Measurements from ENCODE around the gene GAS2L1.

The GAS2L1 gene

DNA sequence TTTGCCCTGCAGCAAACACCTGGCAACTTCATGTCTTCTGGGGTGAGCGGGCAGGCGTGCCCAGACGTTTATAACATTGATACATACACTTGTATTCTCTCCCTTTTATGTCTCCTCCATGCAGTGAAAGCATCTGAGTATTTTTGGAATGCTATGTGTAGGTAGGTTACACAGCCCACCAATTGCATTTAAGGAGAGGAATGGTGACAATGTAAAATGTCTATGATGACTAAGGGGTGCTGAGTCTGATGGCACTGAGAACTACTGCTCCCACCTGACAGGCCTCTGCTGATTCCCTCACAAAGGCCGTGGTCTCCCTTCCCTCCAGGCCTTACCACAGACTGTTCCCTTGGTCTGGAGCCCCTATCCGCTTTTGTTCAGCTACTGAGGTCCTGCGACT lies 31.9 kb downstream of the GAS2L1 start:
- no peaks in the 10 kb centered on the region for H3K4me1 ChIP-seq (ENCODE audit: insufficient read depth, low read length)
- H3K9me3 ChIP-seq (ENCODE audit: insufficient read depth, low read length, severe bottlenecking) = no peaks in the 10 kb centered on the region
- H3K4me2 ChIP-seq (ENCODE audit: insufficient read depth, low read length) = no peak overlapping the region
- H3K27me3 ChIP-seq (ENCODE audit: insufficient read depth, low read length, poor library complexity) = no peaks in the 10 kb centered on the region
- H3K4me3 ChIP-seq (ENCODE audit: low read depth in 1 of 2, low read length in 2 of 2) = no peak overlapping the region
- no peak for DNase-seq
- peaks cover 94% of the 10 kb centered on the region for H3K36me3 ChIP-seq (ENCODE audit: insufficient read depth, low read length)
- no peak for ATAC-seq (ENCODE audit: insufficient read depth, low read depth)
- no peak for TF ChIP-seq EZH2 (IDR thresholded peaks at IDR 0.05; ENCODE audit: borderline replicate concordance, low read depth, low read length, severe bottlenecking)
- TF ChIP-seq, protein P1, sequence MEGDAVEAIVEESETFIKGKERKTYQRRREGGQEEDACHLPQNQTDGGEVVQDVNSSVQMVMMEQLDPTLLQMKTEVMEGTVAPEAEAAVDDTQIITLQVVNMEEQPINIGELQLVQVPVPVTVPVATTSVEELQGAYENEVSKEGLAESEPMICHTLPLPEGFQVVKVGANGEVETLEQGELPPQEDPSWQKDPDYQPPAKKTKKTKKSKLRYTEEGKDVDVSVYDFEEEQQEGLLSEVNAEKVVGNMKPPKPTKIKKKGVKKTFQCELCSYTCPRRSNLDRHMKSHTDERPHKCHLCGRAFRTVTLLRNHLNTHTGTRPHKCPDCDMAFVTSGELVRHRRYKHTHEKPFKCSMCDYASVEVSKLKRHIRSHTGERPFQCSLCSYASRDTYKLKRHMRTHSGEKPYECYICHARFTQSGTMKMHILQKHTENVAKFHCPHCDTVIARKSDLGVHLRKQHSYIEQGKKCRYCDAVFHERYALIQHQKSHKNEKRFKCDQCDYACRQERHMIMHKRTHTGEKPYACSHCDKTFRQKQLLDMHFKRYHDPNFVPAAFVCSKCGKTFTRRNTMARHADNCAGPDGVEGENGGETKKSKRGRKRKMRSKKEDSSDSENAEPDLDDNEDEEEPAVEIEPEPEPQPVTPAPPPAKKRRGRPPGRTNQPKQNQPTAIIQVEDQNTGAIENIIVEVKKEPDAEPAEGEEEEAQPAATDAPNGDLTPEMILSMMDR (IDR thresholded peaks at IDR 0.05; ENCODE audit: borderline replicate concordance, extremely low read depth, low read length, poor library complexity, severe bottlenecking) = no peak
- peaks cover 8% of the 10 kb centered on the region; the same call in 1 of the 2 replicates for H4K20me1 ChIP-seq (ENCODE audit: insufficient read depth, low read length)
- H2AFZ ChIP-seq (ENCODE audit: low read depth, low read length) = no peak overlapping the region
- H3K27ac ChIP-seq (ENCODE audit: low read length) = no peak overlapping the region
- H3K9ac ChIP-seq (ENCODE audit: low read depth, low read length) = no peak overlapping the region
- H3K79me2 ChIP-seq (ENCODE audit: insufficient read depth, low read length) = no peaks in the 10 kb centered on the region

- Histone ChIP-seq H3K79me2 (ENCODE audit: insufficient read depth, low read length) (no peaks in the 10 kb centered on the region), H3K9me3 (ENCODE audit: insufficient read depth, low read length, severe bottlenecking) (no peaks in the 10 kb centered on the region), H4K20me1 (ENCODE audit: insufficient read depth, low read length) (peaks cover 10% of the 10 kb centered on the region; the same call in 1 of the 2 replicates), H3K4me2 (ENCODE audit: insufficient read depth, low read length) (no peak overlapping the region), H3K4me3 (ENCODE audit: low read depth in 1 of 2, low read length in 2 of 2) (no peak overlapping the region), H3K27me3 (ENCODE audit: insufficient read depth, low read length, poor library complexity) (no peaks in the 10 kb centered on the region), H3K4me1 (ENCODE audit: insufficient read depth, low read length) (no peaks in the 10 kb centered on the region), H3K36me3 (ENCODE audit: insufficient read depth, low read length) (peaks cover 96% of the 10 kb centered on the region), H3K27ac (ENCODE audit: low read length) (no peak overlapping the region), H3K9ac (ENCODE audit: low read depth, low read length) (no peak overlapping the region), H2AFZ (ENCODE audit: low read depth, low read length) (no peak overlapping the region)
- TF ChIP-seq, protein P1 (IDR thresholded peaks at IDR 0.05; ENCODE audit: borderline replicate concordance, extremely low read depth, low read length, poor library complexity, severe bottlenecking) = no peak
- no peak for TF ChIP-seq EZH2 (IDR thresholded peaks at IDR 0.05; ENCODE audit: borderline replicate concordance, low read depth, low read length, severe bottlenecking)
- no peak for DNase-seq
- ATAC-seq (ENCODE audit: insufficient read depth, low read depth) = no peak
Measured at GRCh38 chr22:29339381-29340235, 33.2 kb downstream of the GAS2L1 start.

GRCh38 chr22:29340566-29340965 lies 34.1 kb downstream of the GAS2L1 start:
- Histone ChIP-seq H3K27ac (ENCODE audit: low read length) (no peak overlapping the region), H3K9me3 (ENCODE audit: insufficient read depth, low read length, severe bottlenecking) (no peaks in the 10 kb centered on the region), H3K4me3 (ENCODE audit: low read depth in 1 of 2, low read length in 2 of 2) (no peak overlapping the region), H3K27me3 (ENCODE audit: insufficient read depth, low read length, poor library complexity) (no peaks in the 10 kb centered on the region), H3K4me2 (ENCODE audit: insufficient read depth, low read length) (no peak overlapping the region), H4K20me1 (ENCODE audit: insufficient read depth, low read length) (peaks cover 10% of the 10 kb centered on the region; the same call in 1 of the 2 replicates), H3K9ac (ENCODE audit: low read depth, low read length) (no peak overlapping the region), H2AFZ (ENCODE audit: low read depth, low read length) (no peak overlapping the region), H3K36me3 (ENCODE audit: insufficient read depth, low read length) (peaks cover 86% of the 10 kb centered on the region), H3K79me2 (ENCODE audit: insufficient read depth, low read length) (no peaks in the 10 kb centered on the region), H3K4me1 (ENCODE audit: insufficient read depth, low read length) (no peaks in the 10 kb centered on the region)
- ATAC-seq (ENCODE audit: insufficient read depth, low read depth) = no peak
- DNase-seq = no peak
- TF ChIP-seq, protein P1 (IDR thresholded peaks at IDR 0.05; ENCODE audit: borderline replicate concordance, extremely low read depth, low read length, poor library complexity, severe bottlenecking) = no peak
- no peak for TF ChIP-seq EZH2 (IDR thresholded peaks at IDR 0.05; ENCODE audit: borderline replicate concordance, low read depth, low read length, severe bottlenecking)

Measured in DND-41 (cell line).